Right lobe of liver (tissue), 6 donors: ENCODE measurements around the gene ABCC3. TPM values are rescaled to one million over a fixed set of nuclear protein-coding genes. Genes with fewer than 3 reads are reported as not detected.

Experiments used
- ATAC-seq, 4 donors: fragments of 200-7000 bp; cut with Tn5 transposase; one replicate each; pipeline ENCODE4 v1.9.1; 2020; ENCODE audit warnings: mild to moderate bottlenecking in 4 of 4, moderate library complexity in 4 of 4
- DNase-seq, 3 donors: peaks; one replicate each; pipeline ENCODE4 v3.0.0-alpha.2; 2020
- H3K27ac ChIP-seq, 3 donors: fragments of 200-600 bp; one replicate each; pipeline ENCODE4 v1.8.0; 2022
- H3K27me3 ChIP-seq, 2 donors: fragments of 200-600 bp; one replicate each; pipeline ENCODE4 v1.8.0; 2022
- H3K36me3 ChIP-seq, 4 donors: fragments of 200-600 bp; sonication (generic) in 1 of 4; one replicate each; pipeline versions ENCODE4 v1.5.1 to v1.8.0; 2017 to 2022; ENCODE audit warnings: control low read depth in 1 of 4
- H3K4me1 ChIP-seq, 4 donors: fragments of 200-600 bp; sonication (generic) in 1 of 4; one replicate each; pipeline versions ENCODE4 v1.5.1 to v1.8.0; 2017 to 2022; ENCODE audit warnings: control low read depth in 1 of 4
- H3K4me3 ChIP-seq, 3 donors: fragments of 200-600 bp; one replicate each; pipeline ENCODE4 v1.8.0; 2022
- H3K9me3 ChIP-seq, 4 donors: fragments of 200-600 bp; sonication (generic) in 1 of 4; one replicate each; pipeline versions ENCODE4 v1.5.1 to v1.8.0; 2017 to 2022; ENCODE audit warnings: control low read depth in 1 of 4
- POLR2A ChIP-seq: fragments of 450-650 bp; IDR thresholded peaks from one replicate; pipeline ENCODE4 v1.6.1; 2017; ENCODE audit warnings: antibody characterized with exemption, mild to moderate bottlenecking
- WGBS: methylation state at CpG from one replicate; pipeline ENCODE4 v1.1.6; 2018; ENCODE audit warnings: low coverage, low lambda C conversion rate; ENCODE audit not compliant: insufficient coverage; ENCODE audit errors: missing lambda C conversion rate; 5-methylcytosine and 5-hydroxymethylcytosine counted together
- intact Hi-C, 2 donors: fragments of 100-400 bp; cut with DNase I; formaldehyde crosslinking; loops; one replicate each; pipeline versions ENCODE4 v1.11.2 to v1.14.1; 2022
- total RNA-seq, 6 experiments: library from RNA; depleted of rRNA in 2 of 6; stranded (reverse); fragments of >200 nt in 2 of 6; fragmentation: NEBNext Ultra II Directional in 3 of 6; extraction: Animal tissue kit (Norgen Biotek cat#: 25700) in 3 of 6; gene quantifications; one replicate each; pipeline versions ENCODE4 v1.1.0 to v1.2.4, GENCODE V29; 2016 to 2023
- TF ChIP-seq, protein P1 (sequence below), 4 donors: fragments of 200-600 bp in 3 of 4; fragments of 450-650 bp in 1 of 4; IDR thresholded peaks; one replicate each; pipeline versions ENCODE4 v1.5.1 to v1.8.0; 2016 to 2022; ENCODE audit warnings: antibody characterized with exemption in 4 of 4, mild to moderate bottlenecking in 2 of 4
- donor health status: DM: no; HTN: yes; CAD: no.
- donor health status: DM: no; HTN: no; CAD: no.
- donor health status: DM: no; HTN: no; CAD: no.
- donor health status: DM: no; HTN: yes; CAD: no.
- donor health status: DM: no; HTN: yes; CAD: no.

Gene ABCC3
- total RNA-seq, 6 experiments from 2014 or later, result 146 to 286 (median 178) TPM

DNA sequence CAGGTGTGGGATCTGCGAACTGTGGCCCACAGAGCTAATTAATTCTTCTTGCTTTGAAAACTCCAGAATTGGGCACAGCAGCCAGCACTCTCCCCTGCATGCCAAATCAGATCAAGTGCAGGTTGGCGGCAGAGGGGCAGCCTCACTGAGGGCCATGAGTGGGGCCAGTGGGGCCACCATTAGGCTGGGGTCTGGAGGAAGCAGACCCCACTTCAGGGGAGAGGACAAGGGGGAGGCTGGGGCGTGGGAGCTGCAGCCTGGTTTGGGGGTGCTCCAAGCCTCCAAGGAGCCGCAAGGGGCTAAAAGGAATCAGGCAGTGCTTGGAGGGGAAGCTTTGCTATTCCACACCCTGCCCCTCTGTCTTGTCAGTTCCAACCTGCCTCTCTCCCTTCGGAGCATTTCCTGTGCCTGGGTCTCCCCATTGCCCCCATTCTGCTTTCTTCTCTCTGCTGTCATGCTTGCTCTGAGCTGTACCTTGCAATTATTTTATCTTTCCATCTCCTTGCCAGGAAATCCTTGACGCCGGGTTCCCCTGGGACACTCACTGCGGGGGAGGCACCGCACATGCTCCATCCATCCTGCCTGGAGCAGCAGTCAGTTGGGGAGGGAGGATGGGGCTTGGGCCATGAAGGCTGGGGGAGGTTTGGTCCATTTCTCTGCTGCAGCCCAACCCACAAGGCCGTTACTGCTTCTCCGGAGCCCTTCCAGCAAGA, 3.3 kb upstream of the ABCC3 start:
- intact Hi-C loops, result no loop called here
- Histone ChIP-seq H3K27me3 (no peaks in the 10 kb centered on the region), H3K4me1 (peaks cover 0 to 21% (median 7%) of the 10 kb centered on the region in 4 donors), H3K4me3 (no peak overlapping the region), H3K9me3 (no peaks in the 10 kb centered on the region), H3K36me3 (no peaks in the 10 kb centered on the region), H3K27ac (no peak overlapping the region)
- TF ChIP-seq POLR2A, result no peak
- TF ChIP-seq, protein P1, sequence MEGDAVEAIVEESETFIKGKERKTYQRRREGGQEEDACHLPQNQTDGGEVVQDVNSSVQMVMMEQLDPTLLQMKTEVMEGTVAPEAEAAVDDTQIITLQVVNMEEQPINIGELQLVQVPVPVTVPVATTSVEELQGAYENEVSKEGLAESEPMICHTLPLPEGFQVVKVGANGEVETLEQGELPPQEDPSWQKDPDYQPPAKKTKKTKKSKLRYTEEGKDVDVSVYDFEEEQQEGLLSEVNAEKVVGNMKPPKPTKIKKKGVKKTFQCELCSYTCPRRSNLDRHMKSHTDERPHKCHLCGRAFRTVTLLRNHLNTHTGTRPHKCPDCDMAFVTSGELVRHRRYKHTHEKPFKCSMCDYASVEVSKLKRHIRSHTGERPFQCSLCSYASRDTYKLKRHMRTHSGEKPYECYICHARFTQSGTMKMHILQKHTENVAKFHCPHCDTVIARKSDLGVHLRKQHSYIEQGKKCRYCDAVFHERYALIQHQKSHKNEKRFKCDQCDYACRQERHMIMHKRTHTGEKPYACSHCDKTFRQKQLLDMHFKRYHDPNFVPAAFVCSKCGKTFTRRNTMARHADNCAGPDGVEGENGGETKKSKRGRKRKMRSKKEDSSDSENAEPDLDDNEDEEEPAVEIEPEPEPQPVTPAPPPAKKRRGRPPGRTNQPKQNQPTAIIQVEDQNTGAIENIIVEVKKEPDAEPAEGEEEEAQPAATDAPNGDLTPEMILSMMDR (IDR thresholded peaks at IDR 0.05), result no peak
- 69% methylated on average over 6 of the region's 11 CpGs for WGBS
- ATAC-seq (no peak), DNase-seq (peak in 2 of 3 donors; percentile 11 to 31)

DNA sequence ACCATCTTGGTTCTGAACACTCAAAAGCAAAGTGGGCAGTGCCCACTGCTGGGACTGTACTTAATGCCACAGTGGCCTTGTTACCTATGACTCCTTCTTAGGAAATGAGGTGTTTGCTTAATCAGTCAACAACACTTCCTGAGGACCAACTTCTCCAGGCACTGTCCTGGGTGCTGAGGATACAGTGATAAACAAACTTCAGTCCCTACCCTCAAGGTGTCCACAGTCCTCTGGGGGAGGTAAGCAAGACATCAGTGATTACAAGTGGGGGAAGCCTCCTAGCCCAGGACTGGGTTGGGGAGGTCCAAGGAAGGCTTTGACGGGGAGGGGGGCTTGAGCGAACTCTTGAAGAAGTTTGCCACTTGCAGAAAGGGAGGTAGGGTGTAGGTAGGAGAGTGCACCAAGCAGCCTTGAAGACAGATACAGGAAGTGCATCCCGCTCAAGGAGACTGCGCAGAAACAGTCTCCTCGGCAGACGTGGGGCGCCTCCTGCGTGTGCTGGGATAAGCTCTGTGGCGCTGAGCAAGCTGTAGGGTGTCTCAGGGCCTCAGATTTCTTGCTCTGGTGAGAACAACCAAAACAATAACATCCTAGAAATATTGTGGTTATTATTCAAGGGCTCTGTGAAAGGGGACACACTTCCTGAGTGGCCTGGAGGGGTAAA, 2.6 kb upstream of the ABCC3 start:
- 88% methylated on average over 3 of the region's 9 CpGs for WGBS
- no peak for TF ChIP-seq POLR2A
- TF ChIP-seq, protein P1 (IDR thresholded peaks at IDR 0.05), result no peak
- Histone ChIP-seq H3K36me3 (no peaks in the 10 kb centered on the region), H3K9me3 (no peaks in the 10 kb centered on the region), H3K4me1 (peaks cover 0 to 28% (median 10%) of the 10 kb centered on the region in 4 donors), H3K27ac (no peak overlapping the region), H3K27me3 (no peaks in the 10 kb centered on the region), H3K4me3 (no peak overlapping the region)
- DNase-seq, result peak in 2 of 3 donors; percentile 3 to 31
- intact Hi-C loops, result loop anchor here in 1 of 2 donors (2.0 kb wide), 1 partner anchor 63 kb away; no protein-coding TSS in a partner anchor
- no peak for ATAC-seq

DNA sequence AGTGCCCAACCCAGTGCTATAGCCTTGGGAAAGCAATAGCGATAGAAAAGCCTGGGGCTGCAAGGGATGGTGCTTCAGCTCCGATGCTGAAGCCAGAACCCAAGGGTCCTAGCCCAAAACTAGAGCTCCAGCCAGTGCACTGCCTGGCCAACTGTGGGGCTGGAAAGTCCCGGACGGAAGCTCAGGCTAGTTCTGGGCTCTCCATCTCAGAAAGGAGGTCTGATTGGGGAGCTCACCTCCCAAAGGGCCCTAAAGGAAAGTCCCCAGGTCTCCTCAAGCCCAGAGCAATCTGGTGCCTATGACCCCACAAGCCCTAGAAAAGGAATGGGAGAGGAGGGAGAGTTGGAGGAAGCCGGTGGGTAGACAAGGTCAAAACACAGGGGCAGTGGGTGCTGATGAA, 2.0 kb upstream of the ABCC3 start:
- TF ChIP-seq, protein P1 (IDR thresholded peaks at IDR 0.05), result no peak
- TF ChIP-seq POLR2A, result no peak
- ATAC-seq, result no peak
- Histone ChIP-seq H3K27me3 (no peaks in the 10 kb centered on the region), H3K4me1 (peaks cover 0 to 31% (median 12%) of the 10 kb centered on the region in 4 donors), H3K27ac (no peak overlapping the region), H3K36me3 (no peaks in the 10 kb centered on the region), H3K9me3 (no peaks in the 10 kb centered on the region), H3K4me3 (no peak overlapping the region)
- intact Hi-C loops, result loop anchor here in 1 of 2 donors (2.0 kb wide), 1 partner anchor 62 kb away; no protein-coding TSS in a partner anchor
- DNase-seq, result peak in 1 of 3 donors; percentile 2
- 86% methylated on average over 3 of the region's 5 CpGs for WGBS

DNA sequence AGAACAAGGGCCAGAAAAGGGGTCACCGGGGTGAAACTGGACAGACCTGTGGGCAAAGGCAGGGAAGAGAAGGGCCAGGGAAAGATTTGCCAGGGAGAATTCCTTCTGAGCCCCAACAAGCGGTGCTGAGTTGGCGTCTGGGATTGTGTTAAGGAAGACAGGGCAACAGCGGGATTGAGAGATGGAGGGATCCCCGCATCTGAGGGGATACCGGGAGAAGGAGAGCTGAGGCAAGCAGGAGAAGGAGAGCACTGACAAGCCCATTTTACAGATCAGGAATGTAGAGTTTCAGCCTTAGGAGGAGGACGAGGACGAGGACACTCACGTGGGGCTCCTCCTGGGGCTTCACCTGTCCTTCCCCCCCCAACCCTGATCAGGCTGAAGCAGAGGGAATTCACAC, 998 bp upstream of the ABCC3 start:
- no peak for TF ChIP-seq POLR2A
- TF ChIP-seq, protein P1 (IDR thresholded peaks at IDR 0.05), result no peak
- no peak overlapping the region for H3K4me3 ChIP-seq
- no peaks in the 10 kb centered on the region for H3K9me3 ChIP-seq
- H3K27me3 ChIP-seq, result no peaks in the 10 kb centered on the region
- WGBS, result 95% methylated on average over 8 of the region's 9 CpGs
- intact Hi-C loops, result loop anchor here in 1 of 2 donors (2.0 kb wide), 1 partner anchor 61 kb away; no protein-coding TSS in a partner anchor
- H3K36me3 ChIP-seq, result no peaks in the 10 kb centered on the region
- H3K27ac ChIP-seq, result no peak overlapping the region
- peaks cover 0 to 33% (median 15%) of the 10 kb centered on the region in 4 donors for H3K4me1 ChIP-seq
- DNase-seq (peak in 2 of 3 donors; percentile 9 to 44), ATAC-seq (no peak)
